ENCODE results near the gene PEAR1.

The PEAR1 gene

DNA sequence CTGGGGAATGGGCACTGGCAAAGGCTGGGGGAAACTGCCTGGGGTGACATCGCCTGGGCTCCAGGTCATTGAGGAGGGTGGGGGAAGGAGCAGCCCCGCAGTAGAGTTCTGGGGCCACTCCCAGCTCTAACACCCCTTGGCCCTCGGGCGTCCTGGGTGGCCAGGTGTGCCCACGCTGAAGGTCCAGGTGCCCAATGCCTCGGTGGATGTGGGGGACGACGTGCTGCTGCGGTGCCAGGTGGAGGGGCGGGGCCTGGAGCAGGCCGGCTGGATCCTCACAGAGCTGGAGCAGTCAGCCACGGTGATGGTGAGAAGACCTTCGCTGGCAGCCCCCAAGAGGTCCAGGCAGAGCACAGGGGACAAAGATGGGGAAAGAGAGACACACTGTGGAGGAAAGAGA lies 25.2 kb upstream of the PEAR1 start:
- TF ChIP-seq, protein P1, sequence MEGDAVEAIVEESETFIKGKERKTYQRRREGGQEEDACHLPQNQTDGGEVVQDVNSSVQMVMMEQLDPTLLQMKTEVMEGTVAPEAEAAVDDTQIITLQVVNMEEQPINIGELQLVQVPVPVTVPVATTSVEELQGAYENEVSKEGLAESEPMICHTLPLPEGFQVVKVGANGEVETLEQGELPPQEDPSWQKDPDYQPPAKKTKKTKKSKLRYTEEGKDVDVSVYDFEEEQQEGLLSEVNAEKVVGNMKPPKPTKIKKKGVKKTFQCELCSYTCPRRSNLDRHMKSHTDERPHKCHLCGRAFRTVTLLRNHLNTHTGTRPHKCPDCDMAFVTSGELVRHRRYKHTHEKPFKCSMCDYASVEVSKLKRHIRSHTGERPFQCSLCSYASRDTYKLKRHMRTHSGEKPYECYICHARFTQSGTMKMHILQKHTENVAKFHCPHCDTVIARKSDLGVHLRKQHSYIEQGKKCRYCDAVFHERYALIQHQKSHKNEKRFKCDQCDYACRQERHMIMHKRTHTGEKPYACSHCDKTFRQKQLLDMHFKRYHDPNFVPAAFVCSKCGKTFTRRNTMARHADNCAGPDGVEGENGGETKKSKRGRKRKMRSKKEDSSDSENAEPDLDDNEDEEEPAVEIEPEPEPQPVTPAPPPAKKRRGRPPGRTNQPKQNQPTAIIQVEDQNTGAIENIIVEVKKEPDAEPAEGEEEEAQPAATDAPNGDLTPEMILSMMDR (IDR thresholded peaks at IDR 0.05) = no peak

DNA sequence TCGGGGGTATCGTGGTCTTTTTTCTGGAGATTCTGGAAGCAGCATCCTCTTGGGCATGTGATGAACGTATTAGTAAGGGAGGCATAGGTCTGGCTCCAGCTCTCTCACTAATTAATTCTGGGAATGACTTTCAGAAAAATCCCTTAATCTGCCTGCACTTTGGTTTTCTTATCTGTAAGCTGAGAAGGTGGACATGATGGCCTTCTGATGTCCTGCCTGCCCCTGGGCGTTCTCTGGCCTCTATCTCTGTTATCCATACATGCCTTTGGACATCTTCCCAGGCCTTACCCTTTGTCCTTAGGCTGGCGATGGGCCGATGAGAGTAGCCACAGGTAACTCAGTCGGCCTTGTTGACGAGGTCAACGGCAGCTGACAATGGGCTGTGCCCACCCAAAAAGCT lies 24.1 kb upstream of the PEAR1 start:
- TF ChIP-seq, protein P1 (IDR thresholded peaks at IDR 0.05) = no peak

DNA sequence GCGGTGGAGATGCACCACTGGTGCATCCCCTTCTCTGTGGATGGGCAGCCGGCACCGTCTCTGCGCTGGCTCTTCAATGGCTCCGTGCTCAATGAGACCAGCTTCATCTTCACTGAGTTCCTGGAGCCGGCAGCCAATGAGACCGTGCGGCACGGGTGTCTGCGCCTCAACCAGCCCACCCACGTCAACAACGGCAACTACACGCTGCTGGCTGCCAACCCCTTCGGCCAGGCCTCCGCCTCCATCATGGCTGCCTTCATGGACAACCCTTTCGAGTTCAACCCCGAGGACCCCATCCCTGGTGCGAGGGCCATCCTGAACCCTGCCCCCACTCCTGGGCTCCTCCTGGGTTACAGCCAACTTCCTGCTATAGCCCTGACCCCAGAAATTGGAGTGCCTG lies 19.9 kb upstream of the PEAR1 start:
- TF ChIP-seq, protein P1 (IDR thresholded peaks at IDR 0.05) = no peak

DNA sequence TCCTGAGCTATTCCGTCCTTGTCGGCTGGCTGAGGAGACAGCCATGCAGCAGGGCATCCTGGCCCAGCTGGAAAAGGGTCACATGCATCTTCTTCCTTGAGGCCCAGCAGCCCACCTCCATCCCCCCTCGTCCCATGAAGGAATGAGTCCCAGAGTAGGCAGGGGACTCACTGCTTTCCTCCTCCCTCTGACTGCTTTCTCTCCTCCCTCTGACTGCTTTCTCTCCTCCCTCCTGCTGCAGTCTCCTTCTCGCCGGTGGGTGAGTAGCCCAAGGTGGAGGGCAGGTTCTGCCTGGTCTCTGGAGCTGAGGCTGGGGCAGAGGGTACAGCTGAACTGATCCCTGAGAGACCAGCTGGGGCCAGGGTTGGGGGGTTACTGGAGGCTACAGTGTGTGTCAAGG lies 19.4 kb upstream of the PEAR1 start:
- TF ChIP-seq, protein P1 (IDR thresholded peaks at IDR 0.05) = no peak

DNA sequence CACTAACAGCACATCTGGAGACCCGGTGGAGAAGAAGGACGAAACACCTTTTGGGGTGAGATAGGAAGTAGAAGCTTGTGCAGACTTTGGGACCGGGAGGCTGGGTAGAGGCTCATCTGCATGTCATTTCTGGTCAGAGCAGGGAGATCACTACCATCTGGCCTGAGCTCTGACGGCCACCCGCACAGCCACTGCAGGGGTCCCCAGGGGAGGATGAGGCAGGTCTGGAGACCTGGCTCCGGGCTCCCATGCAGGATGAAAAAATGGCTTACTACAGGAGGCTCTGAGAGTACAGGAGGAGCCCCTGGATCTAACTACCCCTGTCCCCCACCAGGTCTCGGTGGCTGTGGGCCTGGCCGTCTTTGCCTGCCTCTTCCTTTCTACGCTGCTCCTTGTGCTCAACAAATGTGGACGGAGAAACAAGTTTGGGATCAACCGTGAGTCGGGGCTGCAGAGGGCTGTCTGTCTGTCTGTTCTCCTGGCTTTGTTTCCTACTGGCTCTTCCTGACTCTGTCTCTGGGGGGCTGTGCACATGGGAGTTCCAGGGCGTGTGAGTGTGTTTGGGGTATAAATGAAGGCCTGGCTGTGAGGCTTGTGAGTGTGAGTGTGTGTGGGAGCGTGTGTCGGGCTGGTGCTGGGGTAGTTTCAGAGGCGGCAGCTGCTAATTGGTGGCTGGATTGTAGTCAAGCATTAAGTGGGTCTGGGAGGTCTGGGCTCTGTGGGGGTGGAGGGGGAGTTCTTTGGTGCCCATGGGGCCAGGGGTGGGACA lies 18.8 kb upstream of the PEAR1 start:
- TF ChIP-seq, protein P1 (IDR thresholded peaks at IDR 0.05) = no peak

DNA sequence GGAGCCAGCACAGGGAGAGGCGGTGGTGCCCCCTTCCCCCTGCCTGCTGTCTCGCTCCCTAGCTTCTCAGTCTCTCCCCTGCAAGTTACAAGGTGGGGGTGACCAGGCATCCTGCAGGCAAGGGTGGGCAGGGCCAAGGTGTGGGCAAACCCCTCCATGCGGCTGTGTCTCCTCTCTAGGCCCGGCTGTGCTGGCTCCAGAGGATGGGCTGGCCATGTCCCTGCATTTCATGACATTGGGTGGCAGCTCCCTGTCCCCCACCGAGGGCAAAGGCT lies 18.2 kb upstream of the PEAR1 start:
- TF ChIP-seq, protein P1 (IDR thresholded peaks at IDR 0.05) = no peak

DNA sequence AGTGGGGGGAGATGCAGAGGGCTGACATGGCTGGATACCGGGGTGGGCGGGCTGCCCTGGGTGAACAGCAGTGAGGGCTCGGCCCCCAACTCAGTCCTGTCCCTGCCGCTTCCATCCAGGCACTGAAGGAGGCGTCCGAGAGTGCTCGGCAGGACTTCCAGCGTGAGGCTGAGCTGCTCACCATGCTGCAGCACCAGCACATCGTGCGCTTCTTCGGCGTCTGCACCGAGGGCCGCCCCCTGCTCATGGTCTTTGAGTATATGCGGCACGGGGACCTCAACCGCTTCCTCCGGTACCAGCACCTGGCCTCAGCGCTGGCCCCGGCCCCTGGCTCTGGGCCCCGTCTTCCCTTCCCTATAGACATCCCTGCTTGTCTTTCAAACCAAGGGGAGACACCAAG lies 17.2 kb upstream of the PEAR1 start:
- TF ChIP-seq, protein P1 (IDR thresholded peaks at IDR 0.05) = no peak
